Activated gamma-delta T cell treated with Interleukin-2 at 50 U/mL for 16 hours (primary cell): ENCODE data around the gene SYF2.
"Not testable (repeated sequence)": the region's sequence is repeated elsewhere in the genome, so short reads cannot be mapped to it uniquely, and the experiment has no call there.

ENCODE experiments used
- DNase-seq: peaks from one replicate; pipeline ENCODE4 v3.0.0-alpha.2; 2020

SYF2 gene

GRCh38 chr1:25245809-25246599 is 13.7 kb upstream of the SYF2 start:
- DNase-seq: no peak

GRCh38 chr1:25245393-25245792 is 13.1 kb upstream of the SYF2 start:
- no peak for DNase-seq

DNA sequence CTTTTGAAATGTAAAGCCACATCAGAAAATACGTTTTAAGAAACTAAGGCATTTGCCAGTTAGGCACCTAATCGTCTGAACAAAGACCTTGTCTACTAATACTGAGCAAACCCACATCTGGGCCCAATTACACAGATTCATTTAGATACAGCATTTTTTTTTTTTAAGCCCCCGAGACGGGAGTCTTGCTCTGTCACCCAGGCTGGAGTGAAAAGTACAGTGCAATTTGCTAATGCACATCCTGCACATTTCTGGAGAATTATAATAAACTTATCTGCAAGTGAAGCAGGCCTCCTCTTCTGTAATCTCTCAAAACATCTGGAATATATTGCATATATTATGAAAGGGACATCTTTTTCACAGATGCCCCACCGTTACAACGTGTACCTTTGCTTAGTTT is 11.6 kb upstream of the SYF2 start:
- DNase-seq: no peak

- DNase-seq: peak; percentile 78
Observed at GRCh38 chr1:25239681-25240541, 7.6 kb upstream of the SYF2 start.

- DNase-seq: no peak
Observed at GRCh38 chr1:25238046-25238445, 5.7 kb upstream of the SYF2 start.

DNA sequence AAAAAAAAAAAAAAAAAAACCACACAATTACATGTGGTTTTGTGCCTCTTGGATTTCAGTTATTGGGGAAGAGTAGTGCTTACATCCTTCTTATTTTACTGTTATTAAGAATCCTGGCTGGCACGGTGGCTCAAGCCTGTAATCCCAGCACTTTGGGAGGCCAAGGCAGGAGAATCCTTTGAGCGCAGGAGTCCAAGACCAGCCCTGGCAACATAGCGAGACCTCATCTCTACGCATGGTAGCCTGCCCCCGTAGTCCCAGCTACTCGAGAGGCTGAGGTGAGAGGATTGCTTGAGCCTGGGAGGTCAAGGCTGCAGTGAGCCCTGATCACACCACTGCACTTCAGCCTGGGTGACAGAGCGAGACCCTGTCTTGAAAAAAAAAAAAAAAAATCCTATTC is 4.0 kb upstream of the SYF2 start:
- not testable (repeated sequence) for DNase-seq

GRCh38 chr1:25235411-25235810 is 3.1 kb upstream of the SYF2 start:
- DNase-seq: not testable (repeated sequence)

DNA sequence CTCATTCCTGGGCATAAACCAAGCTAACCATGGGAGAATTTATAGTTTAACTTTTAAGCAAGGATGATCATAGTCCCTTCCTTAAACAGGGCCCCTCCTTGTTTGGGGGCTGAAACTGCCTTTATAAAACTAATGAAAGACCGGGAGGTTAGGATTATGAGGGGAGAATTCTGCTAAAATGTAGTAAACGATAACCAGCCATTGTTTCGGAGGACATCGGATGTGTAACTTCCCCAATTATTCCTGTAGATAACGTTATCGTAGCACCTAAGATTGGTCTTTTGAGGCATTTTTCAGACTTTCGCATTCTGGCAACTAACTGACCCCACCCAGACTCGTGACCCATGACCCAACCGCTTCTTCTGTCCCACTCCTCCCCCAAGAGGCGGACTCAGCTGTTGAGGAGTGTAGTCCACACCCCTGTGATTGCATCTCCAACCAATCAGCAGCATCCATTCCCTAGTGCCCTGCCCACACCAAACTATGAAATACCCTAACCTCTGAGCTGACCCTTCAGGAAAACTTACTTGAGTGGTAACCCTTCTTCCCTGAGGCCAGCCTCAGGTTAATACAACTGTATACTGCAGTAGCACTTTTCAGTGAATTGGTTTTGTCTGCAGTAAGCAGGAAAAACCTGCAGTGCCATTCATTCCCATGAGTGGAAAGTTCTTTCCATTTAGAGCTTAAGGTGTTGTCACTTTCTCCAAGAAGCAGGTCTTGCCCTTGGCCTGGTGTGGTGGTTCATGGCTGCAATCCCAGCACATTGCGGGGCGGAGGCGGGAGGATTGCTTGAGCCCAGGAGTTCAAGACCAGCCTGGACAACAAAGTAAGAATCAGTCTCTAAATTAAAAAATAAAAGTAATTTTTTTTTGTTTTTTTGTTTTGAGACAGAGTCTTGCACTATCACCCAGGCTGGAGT is 823 bp upstream of the SYF2 start:
- peak; percentile 45 for DNase-seq

GRCh38 chr1:25223471-25223870 is 8.8 kb downstream of the SYF2 start:
- DNase-seq: no peak

DNA sequence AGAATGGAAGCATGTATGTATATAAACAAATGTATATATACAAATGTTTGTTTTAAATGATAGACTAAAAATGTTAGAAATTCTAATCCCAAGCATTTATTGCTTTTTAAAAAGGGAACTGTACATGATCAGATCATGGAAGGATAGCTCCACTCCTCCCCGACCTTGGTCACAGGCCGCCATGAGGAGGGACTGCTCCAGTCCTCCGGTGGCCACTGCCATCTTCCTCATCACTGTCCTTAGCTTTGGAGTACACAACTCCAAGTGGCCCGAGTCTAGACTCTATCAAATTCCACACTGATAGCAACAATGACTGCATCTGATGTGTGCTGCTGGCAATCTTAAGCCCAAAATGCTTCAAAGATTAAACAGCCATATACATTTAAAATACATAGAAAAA is 9.7 kb downstream of the SYF2 start:
- DNase-seq: no peak

DNA sequence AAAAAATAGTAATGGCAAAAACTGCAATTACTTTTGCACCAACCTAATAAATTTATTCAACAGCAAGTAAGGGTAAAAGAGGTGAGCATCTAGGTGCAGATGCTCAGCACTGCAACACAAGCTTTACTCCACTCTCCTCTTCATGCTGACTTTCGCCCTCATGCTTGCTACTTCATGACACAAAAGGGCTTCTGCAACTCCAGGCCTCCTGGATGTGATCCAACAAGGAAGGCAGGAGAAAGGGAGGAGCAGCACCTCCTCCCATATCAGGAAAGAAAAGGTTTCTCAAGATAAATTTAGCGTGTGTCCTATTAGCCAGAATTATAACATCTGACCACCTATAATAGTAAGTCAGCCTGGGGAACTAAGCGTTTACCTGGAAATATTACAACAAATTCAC is 11.6 kb downstream of the SYF2 start:
- DNase-seq: no peak

- DNase-seq: no peak
Observed at GRCh38 chr1:25219661-25220251, 12.5 kb downstream of the SYF2 start.

GRCh38 chr1:25217598-25218232 is 14.6 kb downstream of the SYF2 start:
- DNase-seq: no peak

GRCh38 chr1:25217015-25217414 is 15.3 kb downstream of the SYF2 start:
- DNase-seq: no peak

GRCh38 chr1:25216123-25216522 is 16.2 kb downstream of the SYF2 start:
- DNase-seq: no peak

GRCh38 chr1:25212725-25213124 is 19.6 kb downstream of the SYF2 start:
- DNase-seq: no peak

- no peak for DNase-seq
Observed at GRCh38 chr1:25210728-25211127, 21.6 kb downstream of the SYF2 start.

- DNase-seq: no peak
Observed at GRCh38 chr1:25209516-25209915, 22.8 kb downstream of the SYF2 start.

DNA sequence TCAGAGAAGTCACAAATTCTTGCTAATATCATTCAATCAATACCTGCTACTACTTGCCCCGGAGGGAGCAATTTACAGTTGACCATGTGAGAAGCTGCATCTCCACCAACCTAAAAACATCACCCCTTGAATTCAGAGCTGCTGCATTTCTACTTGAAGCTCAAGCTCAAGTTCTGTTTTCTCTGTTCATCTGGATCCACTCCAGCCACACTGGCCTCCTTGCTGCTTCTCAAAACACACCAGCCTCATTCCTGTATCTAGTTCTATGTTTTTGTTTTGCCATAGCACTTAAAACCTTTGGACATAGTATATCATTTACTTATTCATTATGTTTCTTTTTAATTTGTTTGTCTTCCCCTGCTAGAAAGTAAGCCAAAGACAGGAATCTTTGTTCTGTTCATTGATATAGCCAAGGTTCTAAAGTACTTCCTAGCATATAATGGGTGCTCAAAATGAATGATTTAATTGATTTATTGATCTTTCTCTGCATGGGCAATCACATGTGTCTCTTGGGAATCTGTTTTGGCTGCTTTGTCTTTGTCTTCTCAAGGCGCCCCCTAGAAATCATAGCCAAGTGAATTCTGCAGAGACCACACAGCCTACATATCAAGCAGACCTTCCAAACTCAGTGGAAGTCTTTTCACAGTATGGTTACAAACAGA is 23.6 kb downstream of the SYF2 start:
- no peak for DNase-seq

GRCh38 chr1:25208092-25208491 is 24.2 kb downstream of the SYF2 start:
- no peak for DNase-seq

DNA sequence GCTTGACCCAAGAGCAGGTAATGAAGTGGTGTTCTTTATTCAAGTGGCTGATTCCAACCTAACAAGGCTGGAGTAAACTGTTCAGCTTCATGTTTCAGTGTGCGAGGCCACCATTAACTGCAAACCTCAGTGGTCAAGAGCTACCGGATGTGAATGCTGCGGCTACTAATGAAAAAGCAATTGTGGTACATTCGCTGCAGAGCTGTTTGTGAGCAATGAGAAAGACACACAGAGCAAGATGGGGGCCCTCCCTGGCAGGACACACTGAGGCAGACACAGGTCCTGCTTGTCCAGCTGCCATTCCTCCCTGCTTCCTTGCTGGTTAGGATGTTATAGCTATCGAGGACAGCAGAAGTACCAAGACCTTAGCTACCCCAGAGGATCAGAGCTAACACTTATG is 26.1 kb downstream of the SYF2 start:
- DNase-seq: no peak

DNA sequence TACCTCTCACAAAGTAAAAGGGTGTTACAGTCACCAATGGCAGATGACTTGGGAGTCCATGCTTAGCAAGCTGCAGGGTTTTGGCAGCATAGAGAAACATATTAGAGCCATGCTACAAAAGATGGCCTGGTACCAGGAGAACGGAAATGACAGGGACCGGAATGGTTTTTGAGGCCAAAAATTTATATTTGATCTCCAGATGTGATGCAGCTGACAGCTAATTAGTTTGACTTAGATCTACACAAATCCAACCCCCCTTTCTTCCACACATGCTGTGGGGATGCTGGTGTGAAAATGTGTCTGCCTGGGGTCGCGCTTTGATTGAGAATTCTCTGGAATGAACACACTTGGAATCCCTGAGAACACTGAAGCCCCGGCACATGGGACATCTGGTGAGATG is 26.5 kb downstream of the SYF2 start:
- no peak for DNase-seq
